B cell (primary cell): Measurements from ENCODE around the gene TMPRSS5. TPM values are rescaled to one million over a fixed set of nuclear protein-coding genes. Genes with fewer than 3 reads are reported as not detected.

Experiments
- ATAC-seq: fragments of 200-7000 bp; cut with Tn5 transposase; one replicate; pipeline ENCODE4 v1.10.0; 2021; ENCODE audit warnings: low read depth, mild to moderate bottlenecking, moderate number of reproducible peaks, moderate library complexity
- CTCF ChIA-PET: fragments of 350-600 bp; sonication (Branson Sonifier 250); formaldehyde crosslinking; loops from one replicate; lab custom pipeline; 2021; ENCODE audit warnings: antibody characterized with exemption, inconsistent platforms; lab: Charles Lee
- POLR2A ChIA-PET: fragments of 350-600 bp; sonication (Branson Sonifier 250); formaldehyde crosslinking; loops from one replicate; lab custom pipeline; 2021; ENCODE audit warnings: antibody characterized with exemption; lab: Charles Lee
- DNase-seq: peaks from one replicate; pipeline ENCODE4 v3.0.0; 2013
- H2AFZ ChIP-seq: 2 replicates; pipeline ENCODE4 v1.6.1; 2012; ENCODE audit warnings: mild to moderate bottlenecking, low read depth, low read length; ENCODE audit not compliant: insufficient read depth, poor library complexity, severe bottlenecking
- H3K27ac ChIP-seq, 2 donors: 1 replicate in 1 of 2; 2 replicates in 1 of 2; pipeline ENCODE4 v1.5.1; 2012 to 2013; ENCODE audit warnings: low read length in 2 of 2, mild to moderate bottlenecking in 2 of 2, moderate library complexity in 1 of 2
- H3K27me3 ChIP-seq, 4 experiments: fragments of 200-600 bp in 1 of 4; sonication (generic) in 1 of 4; replicated peaks in 1 of 4; 1 replicate in 2 of 4; 2 replicates in 2 of 4; pipeline versions ENCODE4 v1.6.1 to v1.7.0; 2013 to 2016; ENCODE audit warnings: low read length in 3 of 4, mild to moderate bottlenecking in 2 of 4, mixed read lengths in 1 of 4, moderate library complexity in 1 of 4; ENCODE audit not compliant: insufficient read depth in 4 of 4, control insufficient read depth in 3 of 4; ENCODE audit errors: control extremely low read depth in 1 of 4
- H3K36me3 ChIP-seq, 2 experiments: replicated peaks in 1 of 2; 1 replicate in 1 of 2; 2 replicates in 1 of 2; pipeline versions ENCODE4 v1.6.1 to v1.7.1; 2013; ENCODE audit warnings: low read length in 1 of 2; ENCODE audit not compliant: insufficient read depth in 2 of 2, control insufficient read depth in 1 of 2; ENCODE audit errors: control extremely low read depth in 1 of 2, extremely low read depth in 1 of 2
- H3K4me1 ChIP-seq, 2 donors: fragments of 200-600 bp in 1 of 2; sonication (generic) in 1 of 2; 1 replicate in 1 of 2; 2 replicates in 1 of 2; pipeline versions ENCODE4 v1.5.1 to v1.6.1; 2013 to 2017; ENCODE audit warnings: low read length in 2 of 2; ENCODE audit not compliant: control insufficient read depth in 2 of 2, insufficient read depth in 2 of 2
- H3K4me2 ChIP-seq: replicated peaks from 2 replicates; pipeline ENCODE3; 2012; ENCODE audit warnings: mild to moderate bottlenecking, low read depth, low read length; ENCODE audit not compliant: poor library complexity, severe bottlenecking
- H3K4me3 ChIP-seq, 5 experiments: fragments of 200-600 bp in 1 of 5; sonication (generic) in 1 of 5; 1 replicate in 3 of 5; 2 replicates in 2 of 5; pipeline versions ENCODE4 v1.5.1 to v1.7.0; 2011 to 2016; ENCODE audit warnings: low read length in 4 of 5, mild to moderate bottlenecking in 4 of 5, low read depth in 2 of 5, control low read depth in 1 of 5, moderate library complexity in 1 of 5; ENCODE audit not compliant: insufficient read depth in 1 of 5; ENCODE audit errors: control extremely low read depth in 1 of 5, extremely low read depth in 1 of 5
- H3K79me2 ChIP-seq: fragments of 200-600 bp; sonication (generic); one replicate; pipeline ENCODE4 v1.6.0; 2016; ENCODE audit warnings: low read length; ENCODE audit not compliant: control insufficient read depth, insufficient read depth
- H3K9ac ChIP-seq: fragments of 200-600 bp; sonication (generic); 2 replicates; pipeline ENCODE4 v1.6.1; 2017; ENCODE audit warnings: mild to moderate bottlenecking, low read length, moderate library complexity
- H3K9me3 ChIP-seq, 3 donors: one replicate each; pipeline versions ENCODE4 v1.6.1 to v1.7.1; 2013; ENCODE audit warnings: low read length in 2 of 3; ENCODE audit not compliant: control insufficient read depth in 2 of 3, insufficient read depth in 1 of 3; ENCODE audit errors: control extremely low read depth in 1 of 3
- H4K20me1 ChIP-seq: 2 replicates; pipeline ENCODE4 v1.6.0; 2012; ENCODE audit warnings: mild to moderate bottlenecking, low read length; ENCODE audit not compliant: insufficient read depth, control insufficient read depth, poor library complexity, severe bottlenecking
- H3K27ac Mint-ChIP-seq: one replicate; pipeline ENCODE4 v1.8.0; 2021; ENCODE audit warnings: mixed read lengths
- H3K27me3 Mint-ChIP-seq: one replicate; pipeline ENCODE4 v1.8.0; 2021; ENCODE audit warnings: mixed read lengths
- H3K4me1 Mint-ChIP-seq: one replicate; pipeline ENCODE4 v1.8.0; 2021; ENCODE audit warnings: mixed read lengths
- H3K4me3 Mint-ChIP-seq: one replicate; pipeline ENCODE4 v1.8.0; 2021; ENCODE audit warnings: mixed read lengths
- H3K9me3 Mint-ChIP-seq: one replicate; pipeline ENCODE4 v1.8.0; 2022; ENCODE audit warnings: mixed read lengths; ENCODE audit not compliant: insufficient read depth
- EZH2 ChIP-seq: IDR thresholded peaks from 2 replicates; pipeline ENCODE4 v1.6.1; 2012; ENCODE audit warnings: borderline replicate concordance, low read depth, mild to moderate bottlenecking, moderate library complexity, low read length; ENCODE audit not compliant: insufficient read depth, poor library complexity, severe bottlenecking
- WGBS: methylation state at CpG from one replicate; pipeline ENCODE4 v1.1.5; 2013; ENCODE audit warnings: missing lambda C conversion rate; ENCODE audit not compliant: insufficient coverage; 5-methylcytosine and 5-hydroxymethylcytosine counted together
- intact Hi-C: fragments of 100-400 bp; cut with micrococcal nuclease; formaldehyde crosslinking; loops from one replicate; pipeline ENCODE4 v1.10.0; 2022
- polyA plus RNA-seq: library from polyadenylated mRNA; depleted of rRNA; stranded (reverse); fragments of >200 nt; gene quantifications from 2 replicates; pipeline ENCODE4 v1.2.3, GENCODE V29; 2012
- total RNA-seq, 2 donors: library from RNA; stranded (reverse); fragments of 120-200 nt in 1 of 2; gene quantifications; 1 replicate in 1 of 2; 2 replicates in 1 of 2; pipeline versions ENCODE4 v1.2.3 to v1.2.4, GENCODE V29; 2013 to 2022
- TF ChIP-seq, protein P1 (sequence below): fragments of 200-600 bp; IDR thresholded peaks from one replicate; pipeline ENCODE4 v1.8.0; 2022; ENCODE audit warnings: antibody characterized with exemption, mild to moderate bottlenecking

TMPRSS5 gene
- total and polyA plus RNA-seq, 2 donors (not counting 1 experiment from before 2014, with no cell fraction given), result 0.74 to 0.86 TPM

DNA sequence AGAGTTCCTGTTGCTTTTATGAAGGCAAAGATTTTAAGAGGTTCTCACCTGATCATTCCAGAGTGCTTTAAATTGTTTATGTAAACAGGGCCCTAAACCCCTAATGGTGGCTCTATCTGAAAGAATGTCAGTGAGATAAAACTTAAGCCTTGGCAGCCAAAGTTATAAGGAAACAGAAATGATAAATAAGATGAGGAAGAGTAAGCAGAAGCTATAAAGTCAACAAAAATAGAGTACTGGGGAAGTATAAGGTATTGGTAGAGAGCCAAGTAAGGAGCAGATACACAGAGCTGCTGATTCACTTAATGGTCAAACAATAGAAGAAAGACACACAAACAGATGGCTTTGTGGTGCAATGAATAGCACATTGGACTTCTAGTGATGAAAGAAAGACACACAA is 37.9 kb downstream of the TMPRSS5 start:
- TF ChIP-seq EZH2, result no peak
- TF ChIP-seq, protein P1, sequence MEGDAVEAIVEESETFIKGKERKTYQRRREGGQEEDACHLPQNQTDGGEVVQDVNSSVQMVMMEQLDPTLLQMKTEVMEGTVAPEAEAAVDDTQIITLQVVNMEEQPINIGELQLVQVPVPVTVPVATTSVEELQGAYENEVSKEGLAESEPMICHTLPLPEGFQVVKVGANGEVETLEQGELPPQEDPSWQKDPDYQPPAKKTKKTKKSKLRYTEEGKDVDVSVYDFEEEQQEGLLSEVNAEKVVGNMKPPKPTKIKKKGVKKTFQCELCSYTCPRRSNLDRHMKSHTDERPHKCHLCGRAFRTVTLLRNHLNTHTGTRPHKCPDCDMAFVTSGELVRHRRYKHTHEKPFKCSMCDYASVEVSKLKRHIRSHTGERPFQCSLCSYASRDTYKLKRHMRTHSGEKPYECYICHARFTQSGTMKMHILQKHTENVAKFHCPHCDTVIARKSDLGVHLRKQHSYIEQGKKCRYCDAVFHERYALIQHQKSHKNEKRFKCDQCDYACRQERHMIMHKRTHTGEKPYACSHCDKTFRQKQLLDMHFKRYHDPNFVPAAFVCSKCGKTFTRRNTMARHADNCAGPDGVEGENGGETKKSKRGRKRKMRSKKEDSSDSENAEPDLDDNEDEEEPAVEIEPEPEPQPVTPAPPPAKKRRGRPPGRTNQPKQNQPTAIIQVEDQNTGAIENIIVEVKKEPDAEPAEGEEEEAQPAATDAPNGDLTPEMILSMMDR, result no peak
- intact Hi-C loops, result no loop called here

DNA sequence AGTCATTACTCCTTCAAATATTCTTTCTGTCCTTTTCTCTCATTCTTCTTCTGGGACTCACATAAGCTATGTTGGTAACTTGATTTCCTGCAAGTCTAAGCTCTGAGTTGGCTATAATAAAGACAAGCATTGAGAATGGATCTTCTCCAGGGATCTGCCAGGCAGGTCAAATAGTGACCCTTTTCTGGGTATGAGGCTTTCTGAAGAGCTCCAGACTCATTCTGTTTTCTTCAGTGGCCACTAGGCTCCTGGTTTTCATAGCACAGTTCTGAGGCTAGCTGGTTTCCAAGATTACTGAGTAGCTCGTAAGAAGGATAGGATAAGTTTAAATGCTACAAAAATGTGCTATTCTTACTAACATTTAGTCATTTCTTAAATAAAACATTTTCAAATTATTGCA is 38.3 kb downstream of the TMPRSS5 start:
- Histone ChIP-seq H3K36me3 (no peaks in the 10 kb centered on the region), H4K20me1 (no peaks in the 10 kb centered on the region), H3K9me3 (no peaks in the 10 kb centered on the region), H3K4me1 (no peaks in the 10 kb centered on the region), H3K9ac (no peak overlapping the region), H2AFZ (no peak overlapping the region), H3K4me3 (no peak overlapping the region), H3K27me3 (no peaks in the 10 kb centered on the region), H3K4me2 (no peak overlapping the region), H3K27ac (no peak overlapping the region), H3K79me2 (no peaks in the 10 kb centered on the region)
- no peak overlapping the region for H3K27ac Mint-ChIP-seq
- ChIA-PET CTCF (no interaction called here), POLR2A (no interaction called here)
- DNase-seq, result no peak
- no peaks in the 10 kb centered on the region for H3K4me1 Mint-ChIP-seq
- intact Hi-C loops, result no loop called here
- H3K9me3 Mint-ChIP-seq, result no peaks in the 10 kb centered on the region
- H3K27me3 Mint-ChIP-seq, result no peaks in the 10 kb centered on the region
- no CpG with 5 or more reads among the region's 1 CpG for WGBS
- ATAC-seq, result no peak
- H3K4me3 Mint-ChIP-seq, result no peak overlapping the region
- TF ChIP-seq, protein P1, result no peak
- TF ChIP-seq EZH2, result no peak

More for the DNA sequence above, 37.9 kb downstream of the TMPRSS5 start:
- Histone ChIP-seq H3K4me1 (no peaks in the 10 kb centered on the region), H4K20me1 (no peaks in the 10 kb centered on the region), H3K79me2 (no peaks in the 10 kb centered on the region), H3K9ac (no peak overlapping the region), H3K4me3 (no peak overlapping the region), H3K36me3 (no peaks in the 10 kb centered on the region), H2AFZ (no peak overlapping the region), H3K4me2 (no peak overlapping the region), H3K27me3 (no peaks in the 10 kb centered on the region), H3K9me3 (no peaks in the 10 kb centered on the region), H3K27ac (no peak overlapping the region)
- Mint-ChIP-seq H3K27ac (no peak overlapping the region), H3K9me3 (no peaks in the 10 kb centered on the region), H3K4me1 (no peaks in the 10 kb centered on the region), H3K27me3 (peaks cover 3% of the 10 kb centered on the region), H3K4me3 (no peak overlapping the region)
- ChIA-PET POLR2A (no interaction called here), CTCF (no interaction called here)
- no peak for ATAC-seq
- no peak for DNase-seq
